ENCODE results near the gene MSL3B.

MSL3B gene

DNA sequence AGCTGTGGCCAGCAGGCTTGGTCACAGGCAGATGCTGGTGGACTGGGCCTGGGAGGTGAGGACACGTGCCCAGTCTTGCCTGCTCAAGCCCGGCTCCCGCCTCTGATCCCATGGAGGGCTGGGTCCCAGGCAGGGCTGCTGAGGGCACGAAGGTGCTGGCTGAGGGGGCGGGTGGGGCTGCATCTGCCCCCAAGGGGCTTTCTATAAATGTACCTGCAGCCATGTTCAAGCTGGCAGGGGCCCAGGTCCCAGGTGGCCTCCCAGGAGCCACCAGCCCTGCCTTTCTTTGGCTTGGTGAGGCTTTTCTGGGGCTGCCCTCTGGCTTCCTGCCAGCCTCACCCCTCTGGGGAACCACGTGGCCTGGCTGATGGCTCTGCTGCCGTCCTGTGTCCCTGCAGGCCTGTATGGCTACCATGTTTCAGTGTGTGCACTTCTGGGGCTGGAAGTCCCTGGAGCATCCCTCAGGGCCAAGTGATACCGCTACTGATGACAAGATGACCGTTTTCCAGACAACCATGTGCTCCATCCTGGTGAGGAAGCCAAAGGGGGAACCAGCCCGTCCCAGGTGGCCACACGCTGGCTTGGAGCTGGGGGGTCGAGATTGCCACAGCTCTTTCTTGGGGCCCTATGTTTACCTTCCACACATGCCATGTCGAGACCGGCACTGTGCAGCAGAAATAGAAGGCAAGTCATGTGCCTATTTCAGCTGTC, 37.0 kb downstream of the MSL3B start:
- no peak for DNase-seq
- no peak for TF ChIP-seq POLR2A (IDR thresholded peaks at IDR 0.05)
- TF ChIP-seq, protein P1, sequence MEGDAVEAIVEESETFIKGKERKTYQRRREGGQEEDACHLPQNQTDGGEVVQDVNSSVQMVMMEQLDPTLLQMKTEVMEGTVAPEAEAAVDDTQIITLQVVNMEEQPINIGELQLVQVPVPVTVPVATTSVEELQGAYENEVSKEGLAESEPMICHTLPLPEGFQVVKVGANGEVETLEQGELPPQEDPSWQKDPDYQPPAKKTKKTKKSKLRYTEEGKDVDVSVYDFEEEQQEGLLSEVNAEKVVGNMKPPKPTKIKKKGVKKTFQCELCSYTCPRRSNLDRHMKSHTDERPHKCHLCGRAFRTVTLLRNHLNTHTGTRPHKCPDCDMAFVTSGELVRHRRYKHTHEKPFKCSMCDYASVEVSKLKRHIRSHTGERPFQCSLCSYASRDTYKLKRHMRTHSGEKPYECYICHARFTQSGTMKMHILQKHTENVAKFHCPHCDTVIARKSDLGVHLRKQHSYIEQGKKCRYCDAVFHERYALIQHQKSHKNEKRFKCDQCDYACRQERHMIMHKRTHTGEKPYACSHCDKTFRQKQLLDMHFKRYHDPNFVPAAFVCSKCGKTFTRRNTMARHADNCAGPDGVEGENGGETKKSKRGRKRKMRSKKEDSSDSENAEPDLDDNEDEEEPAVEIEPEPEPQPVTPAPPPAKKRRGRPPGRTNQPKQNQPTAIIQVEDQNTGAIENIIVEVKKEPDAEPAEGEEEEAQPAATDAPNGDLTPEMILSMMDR (IDR thresholded peaks at IDR 0.05): no peak
- H3K4me1 ChIP-seq: no peaks in the 10 kb centered on the region

DNA sequence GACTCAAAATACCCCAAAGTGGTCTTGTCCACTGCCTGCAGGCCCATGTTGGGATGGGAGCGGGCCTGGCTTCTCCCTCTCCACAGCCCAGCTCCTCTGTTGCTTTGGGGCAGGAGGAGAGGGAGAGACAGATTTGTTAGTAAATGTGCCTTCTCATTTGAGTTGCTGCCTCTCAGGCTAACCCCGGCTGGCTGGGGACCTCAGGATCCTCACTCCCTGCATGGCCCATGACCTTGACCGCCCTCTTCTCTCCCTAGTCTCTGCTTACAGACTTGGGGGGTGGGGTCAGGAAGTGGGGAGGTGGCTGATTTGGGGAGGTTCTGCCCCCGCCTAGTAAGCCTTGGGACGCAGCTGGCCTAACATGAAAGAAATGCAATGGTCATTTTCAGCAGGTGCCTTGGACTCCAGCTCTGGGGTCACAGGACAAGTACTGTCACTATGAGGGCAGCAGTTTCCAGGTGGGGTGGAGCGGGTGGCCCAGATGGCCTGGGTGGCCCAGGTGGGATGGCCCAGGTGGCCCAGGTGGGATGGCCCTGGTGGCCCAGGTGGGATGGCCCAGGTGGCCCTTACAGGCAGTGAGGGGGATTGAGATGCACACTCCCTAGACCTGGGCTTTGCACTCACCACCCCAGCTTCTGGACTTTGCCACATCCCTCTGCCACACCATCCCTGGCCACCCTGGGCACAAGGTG, 37.9 kb downstream of the MSL3B start:
- no peaks in the 10 kb centered on the region for H3K27me3 ChIP-seq
- no peaks in the 10 kb centered on the region for H3K4me1 ChIP-seq
- intact Hi-C loops (cut with DNase I): no loop called here
- H3K9me3 ChIP-seq: no peaks in the 10 kb centered on the region
- TF ChIP-seq, protein P1 (IDR thresholded peaks at IDR 0.05): no peak
- H3K27ac ChIP-seq: no peak overlapping the region
- no peak overlapping the region for H3K4me3 ChIP-seq (replicated peaks in 1 of 3)
- 90 to 95% methylated on average over 5 to 6 of the region's 6 CpGs for WGBS, 2 donors
- no peaks in the 10 kb centered on the region for H3K36me3 ChIP-seq
- DNase-seq: no peak

More for the DNA sequence above, 37.0 kb downstream of the MSL3B start:
- Histone ChIP-seq H3K36me3 (no peaks in the 10 kb centered on the region), H3K4me3 (replicated peaks in 1 of 3) (no peak overlapping the region), H3K27ac (no peak overlapping the region), H3K27me3 (no peaks in the 10 kb centered on the region), H3K9me3 (no peaks in the 10 kb centered on the region)
- intact Hi-C loops (cut with DNase I): no loop called here
- 63 to 81% methylated on average over 6 to 14 of the region's 14 CpGs for WGBS, 2 donors

DNA sequence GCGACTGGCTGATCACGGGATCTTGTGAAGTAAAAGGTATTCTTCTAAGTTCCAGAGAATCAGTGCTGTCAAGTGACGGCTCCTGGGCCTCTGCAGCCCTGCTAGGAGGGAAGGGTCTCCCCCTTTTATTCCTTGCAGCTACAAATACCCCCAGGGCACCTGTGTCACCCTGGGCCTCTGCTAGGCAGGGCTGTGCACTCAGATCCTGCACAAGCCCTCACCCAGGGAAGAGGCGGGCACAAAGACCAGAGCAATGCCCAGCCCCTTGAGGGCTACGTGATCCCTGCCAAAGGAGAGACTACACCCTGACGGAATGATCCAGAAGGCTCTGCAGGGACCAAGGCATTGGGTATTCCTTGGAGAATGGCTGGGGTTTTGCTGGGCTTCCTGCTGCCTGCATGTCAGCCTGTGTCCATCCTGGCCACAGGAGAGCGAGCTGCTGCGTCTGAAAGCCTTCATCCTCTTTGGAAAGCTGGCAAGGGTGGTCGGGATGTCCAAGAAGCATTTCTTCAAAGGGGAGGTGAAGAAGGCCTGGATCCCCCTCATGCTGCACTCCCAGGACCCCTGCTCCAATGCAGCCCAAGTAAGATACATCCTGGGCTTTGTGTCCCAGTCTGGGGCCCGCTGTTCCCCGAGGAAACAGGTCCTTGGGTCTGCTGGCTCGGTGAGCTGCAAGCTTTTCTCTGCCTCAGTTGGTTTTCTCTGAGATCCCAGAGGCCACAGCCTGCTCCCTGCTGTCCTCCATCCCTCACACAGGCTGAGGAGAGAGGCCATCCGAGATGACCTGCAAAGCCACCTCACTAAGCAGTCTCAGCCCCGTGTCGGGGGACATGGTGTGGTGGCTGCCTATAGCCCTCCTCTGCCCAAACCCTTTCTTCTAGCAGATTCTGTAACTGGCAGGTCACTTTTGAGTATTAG, 38.7 kb downstream of the MSL3B start:
- Histone ChIP-seq H3K36me3 (no peaks in the 10 kb centered on the region), H3K4me3 (replicated peaks in 1 of 3) (no peak overlapping the region), H3K27me3 (no peaks in the 10 kb centered on the region), H3K9me3 (no peaks in the 10 kb centered on the region), H3K27ac (no peak overlapping the region), H3K4me1 (no peaks in the 10 kb centered on the region)
- DNase-seq: no peak
- WGBS, 2 donors: 80 to 89% methylated on average over 8 to 14 of the region's 15 CpGs
- intact Hi-C loops (cut with DNase I): no loop called here
- TF ChIP-seq POLR2A (IDR thresholded peaks at IDR 0.05): no peak
- TF ChIP-seq, protein P1 (IDR thresholded peaks at IDR 0.05): no peak

DNA sequence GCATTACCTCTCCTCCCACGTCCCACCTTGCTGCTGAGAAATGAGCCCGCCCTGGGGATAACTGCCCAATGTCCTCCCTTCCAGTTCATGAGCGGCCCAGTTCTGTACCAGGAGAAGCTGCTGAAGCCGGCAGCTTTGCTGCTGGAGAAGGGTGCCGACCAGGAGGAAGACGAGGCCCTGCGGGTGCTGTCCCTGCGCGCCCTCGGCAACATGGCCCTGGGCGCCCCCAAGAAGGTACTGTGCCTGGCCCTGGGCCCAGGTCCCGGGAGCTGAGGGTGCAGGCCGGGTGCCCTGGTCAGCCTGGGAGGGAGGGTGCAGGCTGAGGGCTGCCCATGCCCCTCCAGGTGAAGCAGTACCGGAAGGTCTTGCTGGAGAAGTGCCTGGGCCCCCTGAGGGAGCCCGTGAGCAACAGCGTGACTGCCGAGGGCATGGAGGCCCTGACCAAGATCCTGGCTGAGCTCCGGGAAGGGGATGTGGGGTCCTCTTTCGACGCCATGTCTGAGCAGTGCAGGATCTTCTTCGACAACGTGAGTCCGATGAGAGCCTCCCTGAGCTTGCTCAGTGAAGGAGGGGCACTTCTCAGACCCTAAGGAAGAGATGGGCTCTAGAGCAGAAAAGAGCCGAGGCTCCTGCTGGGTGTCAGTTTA, 39.5 kb downstream of the MSL3B start:
- H3K9me3 ChIP-seq: no peaks in the 10 kb centered on the region
- no peak overlapping the region for H3K27ac ChIP-seq
- DNase-seq: no peak
- H3K4me1 ChIP-seq: no peaks in the 10 kb centered on the region
- no peaks in the 10 kb centered on the region for H3K36me3 ChIP-seq
- intact Hi-C loops (cut with DNase I): no loop called here
- 74 to 77% methylated on average over 17 to 19 of the region's 24 CpGs for WGBS, 2 donors
- H3K27me3 ChIP-seq: no peaks in the 10 kb centered on the region
- TF ChIP-seq, protein P1 (IDR thresholded peaks at IDR 0.05): no peak
- no peak for TF ChIP-seq POLR2A (IDR thresholded peaks at IDR 0.05)
- no peak overlapping the region for H3K4me3 ChIP-seq (replicated peaks in 1 of 3)
